GF-D8 (cell line): ENCODE measurements around the gene GNAI3.

Experiments used
- DNase-seq: peaks from one replicate; lab custom pipeline; 2025; lab: John Stamatoyannopoulos, UW

GNAI3 gene

GRCh38 chr1:109661391-109661790 lies 113.0 kb downstream of the GNAI3 start:
- no peak for DNase-seq

- no peak for DNase-seq
Measured at GRCh38 chr1:109664671-109665070, 116.3 kb downstream of the GNAI3 start.

GRCh38 chr1:109667452-109668122 lies 119.2 kb downstream of the GNAI3 start, which contains the start of gene GSTM2:
Gene GSTM2, plus strand, starts transcription at chr1:109668057. Its CDS starts 59 bp downstream, at chr1:109668116.
- no peak for DNase-seq
